Keratinocyte (primary cell): Measurements from ENCODE around the gene TTC22. TPM values are rescaled to one million over a fixed set of nuclear protein-coding genes. Genes with fewer than 3 reads are reported as not detected.

Experiments used
- DNase-seq: peaks from one replicate; pipeline ENCODE4 v3.0.0-alpha.2; 2011; ENCODE audit warnings: low read depth, missing footprints, low spot score
- FAIRE-seq: peaks from 2 replicates; lab custom pipeline; 2011; peaks lifted over from hg19 to GRCh38; lab: Jason Lieb, UNC
- H2AFZ ChIP-seq: 2 replicates; pipeline ENCODE4 v1.6.0; 2012; ENCODE audit warnings: low read length, control low read depth, inconsistent platforms; ENCODE audit not compliant: control insufficient read depth
- H3K27ac ChIP-seq: 2 replicates; pipeline ENCODE4 v1.5.1; 2011; ENCODE audit warnings: low read length; ENCODE audit not compliant: control insufficient read depth, insufficient read depth
- H3K27me3 ChIP-seq: 3 replicates; pipeline ENCODE4 v1.6.0; 2011; ENCODE audit warnings: low read length; ENCODE audit not compliant: control insufficient read depth, insufficient read depth; ENCODE audit errors: extremely low read depth
- H3K36me3 ChIP-seq, 2 experiments: 2 replicates in 1 of 2; 3 replicates in 1 of 2; pipeline ENCODE4 v1.5.1; 2011; ENCODE audit warnings: low read length in 2 of 2, mild to moderate bottlenecking in 1 of 2; ENCODE audit not compliant: control insufficient read depth in 2 of 2, insufficient read depth in 2 of 2; ENCODE audit errors: extremely low read depth in 1 of 2
- H3K4me1 ChIP-seq: 3 replicates; pipeline ENCODE4 v1.5.1; 2011; ENCODE audit warnings: low read length; ENCODE audit not compliant: control insufficient read depth, insufficient read depth; ENCODE audit errors: extremely low read depth
- H3K4me2 ChIP-seq: 3 replicates; pipeline ENCODE4 v1.6.0; 2011; ENCODE audit warnings: low read depth, low read length; ENCODE audit not compliant: control insufficient read depth, insufficient read depth; ENCODE audit errors: extremely low read depth
- H3K4me3 ChIP-seq, 3 experiments: fragments of 200-600 bp in 1 of 3; sonication (generic) in 1 of 3; 2 replicates in 2 of 3; 3 replicates in 1 of 3; pipeline ENCODE4 v1.5.1; 2011 to 2016; ENCODE audit warnings: low read length in 3 of 3, mild to moderate bottlenecking in 3 of 3, control low read depth in 2 of 3, inconsistent platforms in 1 of 3, low read depth in 1 of 3, mixed read lengths in 1 of 3, mixed run types in 1 of 3, moderate library complexity in 1 of 3; ENCODE audit not compliant: control insufficient read depth in 2 of 3, insufficient read depth in 2 of 3; ENCODE audit errors: extremely low read depth in 1 of 3
- H3K79me2 ChIP-seq: 2 replicates; pipeline ENCODE4 v1.6.0; 2012; ENCODE audit warnings: low read length; ENCODE audit not compliant: control insufficient read depth, insufficient read depth
- H3K9ac ChIP-seq: 3 replicates; pipeline ENCODE4 v1.6.0; 2011; ENCODE audit warnings: low read length; ENCODE audit not compliant: control insufficient read depth, insufficient read depth; ENCODE audit errors: extremely low read depth
- H3K9me1 ChIP-seq: 3 replicates; pipeline ENCODE4 v1.6.0; 2011; ENCODE audit warnings: low read length; ENCODE audit not compliant: control insufficient read depth, insufficient read depth; ENCODE audit errors: extremely low read depth
- H3K9me3 ChIP-seq: 2 replicates; pipeline ENCODE4 v1.5.1; 2012; ENCODE audit warnings: low read depth, low read length; ENCODE audit not compliant: control insufficient read depth
- H4K20me1 ChIP-seq: 3 replicates; pipeline ENCODE4 v1.6.0; 2011; ENCODE audit warnings: low read length; ENCODE audit not compliant: control insufficient read depth, insufficient read depth; ENCODE audit errors: extremely low read depth
- EZH2 ChIP-seq: IDR thresholded peaks from one replicate; pipeline ENCODE4 v1.6.1; 2012; ENCODE audit warnings: inconsistent platforms, mild to moderate bottlenecking, low read length, moderate library complexity
- dilution Hi-C: fragments of 300-500 bp; cut with MboI; formaldehyde crosslinking; loops from one replicate; pipeline ENCODE4 v1.7.0; 2020; ENCODE audit warnings: low sequenced_read_pairs; ENCODE audit not compliant: extremely low pct_ligation_motif_present
- polyA plus RNA-seq, 5 experiments: library from polyadenylated mRNA; depleted of rRNA in 3 of 5; stranded (reverse) in 3 of 5; stranded (forward) in 1 of 5; unstranded in 1 of 5; fragments of >200 nt; gene quantifications; 1 replicate in 1 of 5; 2 replicates in 3 of 5; 3 replicates in 1 of 5; pipeline versions ENCODE4 v1.2.1 to v1.2.3, GENCODE V29; 2011 to 2012; ENCODE audit warnings: missing spikeins in 2 of 5, low read depth in 1 of 5, low replicate concordance in 1 of 5
- TF ChIP-seq, protein P1 (sequence below), 3 experiments: IDR thresholded peaks in 1 of 3; conservative IDR thresholded peaks in 1 of 3; optimal IDR thresholded peaks in 1 of 3; 2 replicates in 2 of 3; 3 replicates in 1 of 3; pipeline versions ENCODE3 to v1.5.1; 2011; ENCODE audit warnings: low read length in 3 of 3, mild to moderate bottlenecking in 3 of 3, moderate library complexity in 2 of 3, control low read depth in 1 of 3, inconsistent platforms in 1 of 3; ENCODE audit not compliant: insufficient read depth in 2 of 3; ENCODE audit errors: extremely low read depth in 1 of 3

Gene TTC22
- polyA plus RNA-seq, 1 donor (not counting 4 experiments of a cell fraction or from before 2014, with no cell fraction given): 5.1 TPM

DNA sequence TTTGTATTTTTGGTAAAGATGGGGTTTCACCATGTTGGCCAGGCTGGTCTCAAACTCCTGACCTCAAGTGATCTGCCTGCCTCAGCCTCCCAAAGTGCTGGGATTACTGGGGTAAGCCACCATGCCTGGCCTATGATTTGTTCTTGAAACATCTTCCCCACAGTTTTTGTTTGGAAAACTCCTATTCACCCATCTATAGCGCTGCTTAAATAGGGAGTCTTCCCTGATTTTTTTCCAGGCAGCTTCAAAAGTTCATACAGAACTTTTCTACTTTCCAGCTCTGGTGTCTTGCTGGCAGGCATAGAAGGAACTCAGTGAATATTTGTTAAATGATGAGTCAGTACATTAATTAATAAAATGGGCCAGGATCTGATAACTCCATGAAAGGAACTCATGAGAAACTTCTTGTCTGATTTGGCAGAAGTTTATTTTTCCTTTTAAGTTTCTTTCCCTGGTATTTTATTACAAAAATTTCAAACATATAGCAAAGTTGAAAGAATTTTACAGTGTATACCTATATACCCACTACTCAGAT is 33.0 kb upstream of the TTC22 start:
- H3K79me2 ChIP-seq: no peaks in the 10 kb centered on the region
- no peaks in the 10 kb centered on the region for H3K36me3 ChIP-seq
- H3K9me1 ChIP-seq: no peaks in the 10 kb centered on the region
- H3K9ac ChIP-seq: no peak overlapping the region
- no peaks in the 10 kb centered on the region for H3K27me3 ChIP-seq
- no peak for FAIRE-seq
- H3K4me1 ChIP-seq: no peaks in the 10 kb centered on the region
- no peak for DNase-seq
- H3K9me3 ChIP-seq: no peaks in the 10 kb centered on the region
- H3K4me2 ChIP-seq: no peak overlapping the region
- H2AFZ ChIP-seq: no peak overlapping the region
- H3K4me3 ChIP-seq: no peak overlapping the region
- TF ChIP-seq, protein P1, sequence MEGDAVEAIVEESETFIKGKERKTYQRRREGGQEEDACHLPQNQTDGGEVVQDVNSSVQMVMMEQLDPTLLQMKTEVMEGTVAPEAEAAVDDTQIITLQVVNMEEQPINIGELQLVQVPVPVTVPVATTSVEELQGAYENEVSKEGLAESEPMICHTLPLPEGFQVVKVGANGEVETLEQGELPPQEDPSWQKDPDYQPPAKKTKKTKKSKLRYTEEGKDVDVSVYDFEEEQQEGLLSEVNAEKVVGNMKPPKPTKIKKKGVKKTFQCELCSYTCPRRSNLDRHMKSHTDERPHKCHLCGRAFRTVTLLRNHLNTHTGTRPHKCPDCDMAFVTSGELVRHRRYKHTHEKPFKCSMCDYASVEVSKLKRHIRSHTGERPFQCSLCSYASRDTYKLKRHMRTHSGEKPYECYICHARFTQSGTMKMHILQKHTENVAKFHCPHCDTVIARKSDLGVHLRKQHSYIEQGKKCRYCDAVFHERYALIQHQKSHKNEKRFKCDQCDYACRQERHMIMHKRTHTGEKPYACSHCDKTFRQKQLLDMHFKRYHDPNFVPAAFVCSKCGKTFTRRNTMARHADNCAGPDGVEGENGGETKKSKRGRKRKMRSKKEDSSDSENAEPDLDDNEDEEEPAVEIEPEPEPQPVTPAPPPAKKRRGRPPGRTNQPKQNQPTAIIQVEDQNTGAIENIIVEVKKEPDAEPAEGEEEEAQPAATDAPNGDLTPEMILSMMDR (optimal IDR thresholded peaks at IDR 0.05 in 1 of 3, IDR thresholded peaks at IDR 0.05 in 1 of 3, conservative IDR thresholded peaks at IDR 0.05 in 1 of 3; ENCODE audit: extremely low read depth in 1 of 3, insufficient read depth in 2 of 3, low read length in 3 of 3): no peak
- no peak for TF ChIP-seq EZH2
- H4K20me1 ChIP-seq: no peaks in the 10 kb centered on the region
- dilution Hi-C loops: no loop called here
- H3K27ac ChIP-seq: no peak overlapping the region

DNA sequence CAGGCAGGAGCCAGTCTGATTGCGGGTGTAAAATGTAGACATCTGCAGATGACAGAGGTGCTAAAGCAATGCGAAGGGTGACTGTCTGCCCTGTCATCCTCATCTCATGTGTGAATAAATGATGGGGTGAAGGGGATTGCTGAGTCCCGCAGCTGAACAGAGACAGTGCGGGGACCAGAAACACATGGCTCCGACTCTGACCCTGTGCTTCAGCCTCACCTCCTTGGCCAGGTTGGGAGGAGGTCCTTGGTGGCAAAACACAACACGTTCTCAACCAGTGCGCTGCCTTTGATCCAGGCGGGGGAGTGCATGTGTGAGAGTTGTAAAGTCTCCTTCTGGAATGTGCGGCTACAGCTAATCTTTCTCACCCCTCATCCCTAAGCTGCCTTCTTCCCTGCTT is 32.0 kb upstream of the TTC22 start:
- no peaks in the 10 kb centered on the region for H3K36me3 ChIP-seq
- TF ChIP-seq, protein P1 (optimal IDR thresholded peaks at IDR 0.05 in 1 of 3, IDR thresholded peaks at IDR 0.05 in 1 of 3, conservative IDR thresholded peaks at IDR 0.05 in 1 of 3; ENCODE audit: extremely low read depth in 1 of 3, insufficient read depth in 2 of 3, low read length in 3 of 3): no peak
- no peak for TF ChIP-seq EZH2
- no peak overlapping the region for H3K9ac ChIP-seq
- FAIRE-seq (no peak), DNase-seq (no peak)
- H2AFZ ChIP-seq: no peak overlapping the region
- no peaks in the 10 kb centered on the region for H3K9me1 ChIP-seq
- dilution Hi-C loops: no loop called here
- no peak overlapping the region for H3K4me3 ChIP-seq
- H3K4me1 ChIP-seq: no peaks in the 10 kb centered on the region
- H3K4me2 ChIP-seq: no peak overlapping the region
- no peaks in the 10 kb centered on the region for H3K27me3 ChIP-seq
- no peak overlapping the region for H3K27ac ChIP-seq
- H4K20me1 ChIP-seq: no peaks in the 10 kb centered on the region
- no peaks in the 10 kb centered on the region for H3K9me3 ChIP-seq
- no peaks in the 10 kb centered on the region for H3K79me2 ChIP-seq
